GM20000 (cell line): Measurements from ENCODE around the gene UQCRC2.

Experiments used
- DNase-seq: peaks from one replicate; pipeline ENCODE4 v3.0.0; 2012; ENCODE audit warnings: low spot score
- CTCF ChIP-seq: IDR thresholded peaks from 2 replicates; pipeline ENCODE4 v1.5.1; 2012; ENCODE audit warnings: mild to moderate bottlenecking, control low read depth; ENCODE audit errors: extremely low read depth, missing control alignments

UQCRC2 gene

DNA sequence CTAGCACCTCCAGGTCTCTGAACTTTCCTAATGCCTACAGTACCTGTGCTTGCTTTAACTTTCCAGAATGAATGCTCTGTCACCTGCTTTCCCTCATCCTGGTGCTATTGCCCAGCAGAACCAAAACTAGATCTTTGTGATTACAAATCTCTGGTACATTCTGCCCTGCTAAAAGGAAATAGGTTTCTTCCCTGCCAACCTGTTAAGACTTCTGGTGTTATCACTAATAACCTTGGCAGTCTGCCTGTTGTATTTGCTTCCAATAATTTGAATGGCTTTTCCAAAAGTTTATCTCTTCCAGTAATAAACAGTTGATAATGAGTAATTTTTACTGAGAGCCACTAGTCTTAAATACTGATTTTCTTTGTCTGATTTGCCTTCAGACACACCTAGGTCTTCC is 32.4 kb downstream of the UQCRC2 start:
- TF ChIP-seq CTCF = no peak
- DNase-seq = no peak

DNA sequence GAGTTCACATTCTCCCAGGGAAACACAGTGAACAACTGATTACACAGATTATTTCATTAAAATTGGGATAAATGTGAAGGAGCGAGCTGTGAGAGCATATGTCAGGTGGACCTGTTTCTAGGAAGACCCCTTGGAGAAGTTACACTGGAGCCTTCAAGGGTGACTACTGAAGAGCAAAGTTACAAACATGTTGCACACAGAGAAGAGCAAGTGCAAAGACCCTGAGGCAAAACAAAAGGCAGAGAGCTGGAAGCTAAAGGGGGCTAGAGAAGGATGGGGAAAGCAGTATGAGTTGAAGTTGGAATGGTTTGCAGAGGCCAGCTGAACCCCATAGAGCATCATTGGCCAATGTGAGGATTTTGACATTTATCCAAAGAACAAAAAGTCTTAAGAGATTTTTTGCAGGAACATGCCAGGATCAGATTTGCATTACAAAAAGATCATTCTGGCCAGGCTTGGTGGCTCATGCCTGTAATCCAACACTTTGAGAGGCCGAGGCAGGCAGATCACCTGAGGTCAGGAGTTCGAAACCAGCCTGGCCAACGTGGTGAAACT is 33.6 kb downstream of the UQCRC2 start:
- no peak for TF ChIP-seq CTCF
- DNase-seq = no peak

DNA sequence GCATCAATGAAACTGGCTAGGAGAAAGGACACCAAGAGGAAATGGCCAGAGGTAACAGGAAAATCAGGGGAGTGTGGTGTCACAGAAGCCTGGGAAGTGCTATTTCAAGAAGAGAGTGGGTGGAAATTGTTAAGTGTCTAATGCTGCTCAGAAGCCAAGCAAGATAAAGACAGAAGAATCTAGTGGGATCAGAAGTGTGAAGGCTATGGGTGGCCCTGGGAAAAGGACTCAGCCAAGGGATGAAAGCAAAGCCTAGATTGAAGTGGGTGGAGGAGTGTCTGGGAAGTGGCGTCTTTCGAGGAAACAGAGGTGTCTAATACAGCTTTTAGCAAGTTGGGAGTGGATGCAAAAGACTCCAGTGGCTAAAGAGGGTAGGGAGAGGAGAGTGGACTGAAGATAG is 34.3 kb downstream of the UQCRC2 start:
- no peak for DNase-seq
- TF ChIP-seq CTCF = no peak

DNA sequence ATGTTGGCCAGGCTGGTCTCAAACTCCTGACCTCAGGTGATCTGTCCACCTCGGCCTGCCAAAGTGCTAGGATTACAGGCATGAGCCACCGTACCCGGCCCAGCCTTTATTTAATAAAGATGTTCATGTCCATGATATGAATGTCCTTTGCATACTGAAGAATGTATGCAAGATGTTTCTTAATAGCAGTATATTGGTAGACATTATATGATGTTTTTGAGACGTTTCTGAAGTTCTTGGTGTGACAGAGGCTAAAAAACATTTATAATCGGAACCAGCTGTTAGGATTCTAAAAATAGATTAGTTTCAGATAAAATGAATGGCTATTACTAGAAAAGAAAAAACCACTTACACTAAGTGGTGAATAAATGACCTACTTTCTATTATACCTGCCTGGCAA is 36.0 kb downstream of the UQCRC2 start:
- no peak for DNase-seq
- no peak for TF ChIP-seq CTCF

DNA sequence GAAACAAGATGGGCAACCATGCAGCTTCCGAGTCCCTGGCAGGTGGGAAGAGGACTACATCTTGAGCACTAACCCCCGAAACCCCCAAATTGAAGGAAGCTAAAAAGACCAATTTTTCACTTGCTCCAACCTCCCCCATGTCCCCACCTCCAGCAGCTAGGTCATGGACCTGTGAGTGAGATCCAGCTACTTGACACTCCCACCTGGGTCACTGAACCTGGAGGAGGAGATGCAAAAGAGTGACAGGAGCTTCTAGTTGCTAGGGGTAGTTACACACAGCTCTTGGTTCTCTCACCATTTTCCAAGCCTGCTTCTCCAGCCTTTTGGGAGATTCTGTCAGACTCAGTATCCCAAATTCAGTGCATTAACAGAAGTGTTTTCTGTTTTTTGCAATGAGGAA is 36.6 kb downstream of the UQCRC2 start:
- TF ChIP-seq CTCF = no peak
- DNase-seq = no peak

DNA sequence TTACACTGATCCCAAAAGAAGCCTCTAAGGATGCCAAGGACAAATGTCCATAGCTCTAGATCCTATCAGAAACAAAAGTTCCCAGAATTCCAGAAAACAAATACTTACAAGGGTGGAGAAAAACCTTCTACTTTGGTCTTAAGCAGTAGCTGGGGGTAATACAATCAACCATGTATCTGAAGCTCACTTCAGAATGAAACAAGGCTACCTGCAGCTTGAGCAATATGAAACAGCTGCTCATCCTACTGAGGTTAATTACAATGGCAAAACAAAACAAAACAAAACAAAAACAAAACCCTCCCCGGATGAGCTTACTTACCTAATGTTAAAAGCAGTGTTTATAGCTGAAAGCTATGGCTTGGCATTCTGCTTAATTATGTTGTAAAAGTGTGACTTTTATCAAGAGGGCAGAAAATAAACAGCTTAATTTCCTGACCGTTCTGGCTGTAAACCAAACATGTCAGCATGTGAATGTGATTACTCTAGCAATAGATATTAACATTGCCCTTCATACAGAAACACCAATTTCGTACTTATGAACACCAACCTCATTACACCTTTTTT is 37.3 kb downstream of the UQCRC2 start:
- no peak for DNase-seq

DNA sequence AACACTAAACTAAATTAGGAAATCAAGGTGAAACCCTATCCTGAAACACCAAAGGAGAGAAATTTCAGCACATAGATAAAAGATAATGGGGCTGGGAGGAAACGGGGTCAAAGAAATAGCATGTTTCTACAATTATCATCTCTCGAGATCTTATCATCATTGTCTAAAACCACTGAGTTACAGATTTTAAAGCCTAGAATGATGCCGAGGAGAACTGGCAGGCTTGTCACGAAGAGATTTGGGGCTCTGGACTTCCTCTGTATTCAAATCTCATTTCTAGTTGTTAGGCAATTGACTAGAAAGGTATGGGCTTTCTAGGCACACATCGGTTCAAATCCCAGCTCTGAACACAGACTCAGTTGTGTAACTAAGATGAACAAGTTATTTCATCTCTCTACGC is 38.5 kb downstream of the UQCRC2 start:
- no peak for TF ChIP-seq CTCF

More for the DNA sequence above, 37.3 kb downstream of the UQCRC2 start:
- TF ChIP-seq CTCF = no peak

More for the DNA sequence above, 38.5 kb downstream of the UQCRC2 start:
- DNase-seq = no peak
